Amygdala (tissue), 56 donors: ENCODE measurements around the gene KDM6A.
"Not testable (repeated sequence)": the region's sequence is repeated elsewhere in the genome, so short reads cannot be mapped to it uniquely, and the experiment has no call there.

ENCODE experiments used
- DNase-seq, 56 donors: peaks; one replicate each; lab custom pipeline; 2025; lab: John Stamatoyannopoulos, UW

The KDM6A gene

DNA sequence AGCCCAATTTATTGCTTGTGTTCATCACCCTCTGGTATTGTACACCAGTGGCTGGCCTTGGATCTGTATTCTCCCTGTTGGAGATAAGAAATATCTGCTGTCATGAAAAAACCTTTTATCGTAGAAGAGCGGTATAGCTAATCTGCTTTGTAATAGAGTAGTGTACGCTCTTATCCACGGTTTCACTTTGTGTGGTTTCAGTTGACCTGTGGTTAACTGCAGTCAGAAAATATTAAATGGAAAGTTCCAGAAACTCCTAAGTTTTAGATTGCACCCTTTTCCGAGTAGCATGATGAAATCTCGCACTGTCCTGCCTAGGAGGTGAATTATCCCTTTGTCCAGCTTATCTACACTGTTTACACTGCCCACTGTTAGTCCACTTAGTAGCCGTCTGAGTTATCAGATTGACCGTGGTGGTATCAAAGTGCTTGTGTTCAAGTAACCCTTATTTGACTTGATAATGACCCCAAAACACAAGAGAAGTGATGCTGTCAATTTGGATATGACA lies 42.4 kb downstream of the KDM6A start:
- DNase-seq, result no peak

- DNase-seq, result no peak
Observed at GRCh38 chrX:44918722-44919121, 45.7 kb downstream of the KDM6A start.

- no peak for DNase-seq
Observed at GRCh38 chrX:44922980-44923379, 50.0 kb downstream of the KDM6A start.

- no peak for DNase-seq
Observed at GRCh38 chrX:44927398-44927797, 54.4 kb downstream of the KDM6A start.

- no peak for DNase-seq
Observed at GRCh38 chrX:44931441-44931973, 58.5 kb downstream of the KDM6A start.

- DNase-seq, result no peak
Observed at GRCh38 chrX:44935172-44935571, 62.2 kb downstream of the KDM6A start.

DNA sequence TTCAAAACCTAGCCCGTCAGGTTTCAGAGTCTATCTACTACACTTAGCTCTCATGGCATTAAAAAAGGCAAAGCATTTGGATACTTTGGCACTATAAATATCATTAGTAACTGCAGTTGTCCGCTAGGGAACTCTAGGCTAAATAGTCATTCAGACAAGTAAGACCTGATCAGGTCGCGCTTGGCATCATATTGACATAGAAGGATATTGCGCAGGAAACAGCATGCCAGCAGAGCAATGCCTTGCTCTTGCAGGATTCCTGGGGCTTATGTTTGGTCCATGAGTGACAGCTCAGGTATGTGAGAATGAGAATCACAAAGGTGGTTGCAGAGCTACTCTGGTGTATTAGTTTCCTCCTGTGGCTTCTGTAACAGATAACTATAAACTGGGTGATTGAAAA lies 62.7 kb downstream of the KDM6A start:
- DNase-seq, result no peak

- peak in 7 of 56 donors; percentile 0 to 21 (median 8) for DNase-seq
Observed at GRCh38 chrX:44937606-44938005, 64.6 kb downstream of the KDM6A start.

GRCh38 chrX:44938111-44938510 lies 65.1 kb downstream of the KDM6A start:
- no peak for DNase-seq

DNA sequence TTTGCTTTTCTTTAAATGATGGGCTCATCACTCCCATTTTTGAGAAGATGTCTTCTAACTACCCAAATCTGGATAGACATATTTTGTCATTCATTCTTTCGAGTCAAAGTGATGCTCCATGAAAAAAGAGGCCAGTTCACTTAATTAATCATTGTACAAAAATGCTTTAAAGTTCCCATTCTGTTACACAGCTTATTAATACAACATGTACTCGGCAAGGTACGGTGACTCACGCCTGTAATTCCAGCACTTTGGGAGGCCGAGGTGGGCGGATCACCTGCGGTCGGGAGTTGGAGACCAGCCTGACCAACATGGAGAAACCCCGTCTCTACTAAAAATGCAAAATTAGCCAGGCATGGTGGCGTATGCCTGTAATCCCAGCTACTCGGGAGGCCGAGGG lies 67.6 kb downstream of the KDM6A start:
- not testable (repeated sequence) for DNase-seq

- no peak for DNase-seq
Observed at GRCh38 chrX:44943007-44943406, 70.0 kb downstream of the KDM6A start.

GRCh38 chrX:44944894-44945293 lies 71.9 kb downstream of the KDM6A start:
- no peak for DNase-seq

DNA sequence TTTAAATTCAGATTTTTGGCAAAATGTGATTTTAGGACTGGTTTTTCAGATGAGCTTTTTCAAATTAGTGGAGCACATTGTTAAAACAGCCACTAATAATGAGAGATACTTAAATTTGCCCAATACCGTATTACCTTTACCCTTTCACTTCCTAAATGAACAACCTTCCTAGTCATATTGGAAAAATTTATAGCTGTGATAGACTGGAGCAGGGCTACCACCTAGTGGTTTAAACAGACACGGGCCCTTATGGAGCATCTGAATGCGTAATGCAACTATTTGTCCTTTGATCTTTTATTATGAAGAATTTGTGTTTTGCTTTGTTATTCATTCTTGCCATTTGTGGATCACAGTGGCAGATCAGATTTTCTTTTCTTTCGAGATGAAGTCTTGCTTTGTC lies 72.7 kb downstream of the KDM6A start:
- DNase-seq, result no peak

DNA sequence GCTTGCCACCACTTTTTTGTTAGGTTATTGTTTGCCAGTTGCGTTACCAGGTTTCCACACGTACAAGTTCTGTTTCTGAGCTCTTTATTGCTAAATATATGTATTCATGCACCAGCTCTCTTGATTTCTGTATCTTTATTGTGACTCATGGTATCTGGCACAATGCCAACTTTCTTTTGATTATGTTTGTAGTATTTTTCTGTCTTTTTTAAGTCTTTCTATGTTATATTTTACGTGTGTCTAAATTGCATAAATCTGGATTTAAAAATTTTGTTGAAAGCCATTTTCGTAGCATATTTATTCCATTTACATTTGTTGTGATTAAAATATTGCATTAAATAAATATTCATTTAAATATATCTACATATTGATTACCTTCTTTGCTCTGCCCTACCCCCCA lies 73.8 kb downstream of the KDM6A start:
- no peak for DNase-seq

DNA sequence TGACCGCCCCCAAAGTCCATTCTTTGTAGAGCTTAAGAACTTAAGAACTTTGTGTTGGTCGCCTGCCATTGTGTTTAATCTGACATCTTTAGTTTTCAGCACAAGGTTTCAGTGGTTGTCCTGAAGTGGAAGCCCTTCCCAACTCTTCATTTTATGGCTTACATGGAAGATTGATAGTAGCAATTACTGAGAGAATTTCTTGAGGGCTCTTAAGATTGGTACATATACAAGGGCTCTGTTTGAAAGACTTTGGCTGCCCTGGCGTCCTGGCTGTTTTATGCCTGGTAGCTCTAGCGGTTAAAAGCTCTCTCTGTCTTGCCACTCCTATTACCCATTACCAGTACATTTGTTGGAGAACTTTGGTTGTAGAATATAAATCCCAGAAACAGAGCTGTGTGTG lies 75.0 kb downstream of the KDM6A start:
- DNase-seq, result no peak

DNA sequence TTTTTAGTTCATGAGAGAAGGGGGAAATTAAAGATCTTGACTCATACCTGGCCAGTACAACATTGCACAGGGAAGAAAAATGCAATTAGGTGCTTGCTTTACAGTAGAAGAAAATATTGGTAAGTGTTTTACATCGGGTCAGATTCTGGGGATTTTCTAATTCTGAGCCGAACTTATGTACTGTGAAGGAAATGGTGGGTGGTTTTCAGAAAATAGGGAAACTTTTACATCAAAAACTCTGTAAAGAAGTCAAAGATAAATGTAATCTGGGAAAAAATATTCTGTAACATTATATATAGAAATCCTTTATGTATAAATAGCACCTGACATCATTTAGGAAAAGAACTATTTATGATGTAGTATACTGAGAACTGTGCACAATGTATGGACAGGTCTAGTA lies 75.4 kb downstream of the KDM6A start:
- DNase-seq, result no peak

- no peak for DNase-seq
Observed at GRCh38 chrX:44949125-44949524, 76.1 kb downstream of the KDM6A start.

DNA sequence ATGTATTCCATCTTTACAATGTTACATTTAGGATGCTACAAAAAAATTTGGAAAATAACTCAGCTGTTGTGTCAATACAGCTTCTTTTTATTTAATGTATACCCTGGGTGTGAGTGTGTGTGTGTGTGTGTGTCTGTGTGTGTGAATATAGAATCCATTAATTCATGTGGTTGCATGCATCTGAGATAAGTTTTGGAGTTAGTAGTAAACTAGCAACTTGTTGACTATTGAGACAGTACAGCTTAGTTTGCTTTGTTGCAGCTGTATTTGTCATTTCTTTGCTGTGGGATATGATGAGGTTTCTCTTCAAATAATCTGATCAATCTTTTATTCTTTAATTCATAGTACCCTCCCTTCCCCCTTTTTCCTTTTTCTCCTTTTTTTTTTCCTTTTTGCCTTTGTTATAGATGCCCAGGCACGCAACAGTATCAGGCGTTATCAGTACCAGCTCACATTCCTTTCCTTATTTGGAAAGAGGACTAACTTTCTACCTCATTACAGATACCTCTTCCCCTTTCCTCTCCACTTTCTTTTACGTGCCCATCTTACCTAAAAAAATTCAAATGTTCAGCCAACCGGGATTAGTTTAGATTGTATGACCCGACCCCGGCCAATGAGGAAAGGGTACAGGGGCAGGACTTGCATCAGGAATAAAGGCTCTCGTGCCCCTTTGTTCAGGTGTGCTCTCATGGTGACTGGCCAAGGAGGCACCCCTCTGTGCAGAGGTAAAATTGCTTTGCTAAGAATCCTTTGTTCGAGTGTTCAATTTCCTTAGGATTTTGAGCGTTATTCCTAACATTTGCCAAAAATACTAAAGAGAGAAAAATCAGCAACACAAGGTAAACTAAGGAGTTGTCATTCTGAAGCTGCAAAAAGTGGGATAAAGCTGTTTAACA lies 77.7 kb downstream of the KDM6A start:
- DNase-seq, result not testable (repeated sequence)

DNA sequence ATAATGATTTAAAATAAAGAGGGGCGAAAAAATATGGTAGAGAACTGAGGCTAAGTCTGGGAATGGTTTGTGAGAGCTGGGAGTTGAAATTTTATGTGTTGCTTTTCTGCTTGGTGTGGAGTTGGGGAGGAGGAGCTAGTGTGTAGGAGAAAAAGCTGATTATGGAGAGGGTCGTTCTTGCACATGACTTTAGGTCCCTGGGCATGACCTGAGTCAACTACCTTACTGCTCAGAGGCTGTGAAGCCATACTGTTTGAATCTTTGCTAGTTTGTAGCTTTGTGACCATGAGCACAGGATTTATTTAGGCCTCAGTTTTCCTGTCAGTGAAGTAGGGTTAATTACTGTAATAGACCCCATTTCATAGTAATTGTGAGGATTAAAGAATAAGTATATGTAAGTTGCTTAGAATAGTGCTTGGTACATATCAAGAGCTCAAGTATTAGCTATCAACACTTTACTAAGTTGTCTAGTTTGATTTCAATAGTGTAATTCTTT lies 78.6 kb downstream of the KDM6A start:
- no peak for DNase-seq

GRCh38 chrX:44952329-44953027 lies 79.5 kb downstream of the KDM6A start:
- DNase-seq, result no peak
